Umbilical cord (tissue), 2 donors: Measurements from ENCODE around the gene RASAL3. TPM values are rescaled to one million over a fixed set of nuclear protein-coding genes. Genes with fewer than 3 reads are reported as not detected.
"Not testable (repeated sequence)": the region's sequence is repeated elsewhere in the genome, so short reads cannot be mapped to it uniquely, and the experiment has no call there.

ENCODE experiments used
- DNase-seq: peaks from one replicate; pipeline ENCODE4 v3.0.0-alpha.2; 2015; ENCODE audit warnings: low spot score
- total RNA-seq: library from RNA; depleted of rRNA; stranded (reverse); fragments of >200 nt; gene quantifications from one replicate; pipeline ENCODE4 v1.2.3, GENCODE V29; 2014; ENCODE audit warnings: low replicate concordance; ENCODE audit not compliant: insufficient read depth

The RASAL3 gene
- total RNA-seq: 1.4 TPM

GRCh38 chr19:15464394-15465385 is at the start of gene RASAL3:
RASAL3 (minus strand) TSS chr19:15464544; CDS start chr19:15464358, 186 bp downstream.
- DNase-seq: no peak

- DNase-seq: no peak
Measured at GRCh38 chr19:15511671-15512424, 47.5 kb upstream of the RASAL3 start.

GRCh38 chr19:15508035-15508710 is 43.8 kb upstream of the RASAL3 start, which contains the start of gene CYP4F22:
CYP4F22 (plus strand) TSS chr19:15508525; CDS start chr19:15525337, 16,812 bp downstream.
- DNase-seq: no peak

DNA sequence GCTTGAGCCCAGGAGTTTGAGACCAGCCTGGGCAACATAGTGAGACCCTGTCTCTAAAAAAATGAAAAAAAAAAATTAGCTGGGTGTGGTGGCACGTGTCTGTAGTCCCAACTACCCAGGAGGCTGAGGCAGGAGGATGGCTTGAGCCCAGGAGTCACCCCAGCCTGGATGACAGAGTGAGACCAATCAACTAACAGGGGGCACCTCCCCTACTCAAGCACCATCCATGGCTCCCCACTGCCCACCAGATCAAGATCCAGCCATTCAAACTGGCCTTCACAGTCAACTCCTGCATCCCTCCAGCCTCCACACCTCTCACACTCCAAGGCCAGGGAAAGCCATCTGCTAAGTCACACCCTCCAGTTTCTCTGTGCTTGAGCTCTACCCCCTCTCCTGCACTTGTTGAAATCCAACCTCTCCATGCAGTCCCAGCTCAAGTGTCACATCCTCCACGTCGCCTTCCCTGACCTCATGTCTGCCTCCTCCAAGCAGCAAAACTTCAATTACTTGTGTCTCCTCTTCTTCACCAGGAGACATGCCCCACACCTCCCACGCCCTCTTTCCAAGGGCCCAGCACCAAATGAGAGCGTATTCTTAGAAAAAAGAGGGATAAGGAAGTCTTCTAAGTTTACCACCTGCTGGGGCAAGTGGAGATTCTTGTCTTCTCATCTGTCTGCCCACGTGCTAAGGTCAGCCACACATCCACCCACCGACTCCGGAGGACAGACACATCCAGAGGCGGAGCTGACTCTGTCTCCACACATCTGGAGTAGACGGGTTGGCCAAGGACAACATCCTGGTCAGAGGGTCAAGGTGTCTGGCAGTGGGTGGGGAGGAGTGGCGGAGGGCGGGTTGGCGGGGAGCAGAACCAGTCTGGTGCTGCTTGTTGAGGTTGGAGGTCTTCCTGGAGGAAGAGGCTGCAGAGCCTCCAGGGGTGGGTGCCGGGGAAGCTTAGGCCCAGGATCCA is 43.0 kb upstream of the RASAL3 start:
- no peak for DNase-seq

- no peak for DNase-seq
Measured at GRCh38 chr19:15506074-15506571, 41.8 kb upstream of the RASAL3 start.

DNA sequence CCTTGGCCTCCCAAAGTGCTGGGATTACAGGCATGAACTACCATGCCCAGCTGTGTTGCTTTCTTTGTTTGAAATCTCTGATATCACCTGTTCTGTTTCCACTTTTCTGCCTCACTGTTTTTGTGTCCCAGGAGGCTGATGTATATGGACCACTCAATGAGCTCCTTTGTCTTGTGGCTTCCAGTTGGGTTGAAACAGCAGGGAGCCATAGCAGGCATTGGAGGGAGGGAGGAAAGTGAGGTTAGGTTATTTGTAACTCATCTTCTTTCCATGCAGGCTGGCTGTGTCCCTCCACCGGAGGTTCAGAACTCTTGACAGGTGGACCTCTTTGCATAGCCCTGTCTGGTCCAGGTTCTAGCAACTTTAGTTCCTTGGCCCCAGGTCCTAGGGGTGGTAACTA is 37.9 kb upstream of the RASAL3 start:
- DNase-seq: no peak

DNA sequence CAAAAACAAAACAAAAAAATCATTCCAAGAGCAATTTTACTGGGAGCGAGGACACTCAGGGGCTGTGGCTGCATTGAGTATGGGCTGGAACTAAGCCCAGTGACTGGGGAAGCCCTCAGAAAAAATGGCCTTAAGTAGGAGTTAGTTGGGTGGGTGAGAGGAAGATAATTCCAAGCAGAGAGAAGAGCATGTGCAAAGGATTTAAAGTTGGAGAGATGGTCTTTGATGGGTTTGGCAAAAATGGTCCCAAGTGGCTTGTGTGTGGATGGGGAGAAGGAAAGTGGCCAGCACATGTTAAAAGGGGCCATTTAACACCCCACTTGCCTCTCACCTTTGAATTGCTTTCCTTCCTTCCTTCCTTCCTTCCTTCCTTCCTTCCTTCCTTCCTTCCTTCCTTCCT is 37.3 kb upstream of the RASAL3 start:
- no peak for DNase-seq

- DNase-seq: no peak
Measured at GRCh38 chr19:15498910-15499309, 34.6 kb upstream of the RASAL3 start.

GRCh38 chr19:15498156-15498858 is 34.0 kb upstream of the RASAL3 start:
- no peak for DNase-seq

DNA sequence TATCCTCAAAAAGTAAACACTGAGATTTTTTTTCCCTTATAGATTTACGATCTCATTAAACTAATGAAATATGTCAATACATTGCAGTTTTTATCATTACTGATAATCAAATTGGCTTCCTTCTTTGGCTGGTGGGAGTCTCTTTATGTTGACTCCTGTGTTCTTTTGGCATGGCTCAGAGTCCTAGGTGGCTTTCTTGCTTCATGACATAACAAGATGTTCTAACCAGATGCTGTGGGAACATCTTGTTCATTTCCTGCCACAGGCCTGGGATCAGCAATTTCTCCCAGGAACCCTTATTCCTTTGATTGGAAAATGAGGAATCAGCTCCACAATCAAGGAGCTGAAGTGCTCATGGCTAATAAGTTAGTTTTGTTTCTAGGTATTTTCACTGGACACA is 30.8 kb upstream of the RASAL3 start:
- no peak for DNase-seq

GRCh38 chr19:15488489-15489226 is 24.3 kb upstream of the RASAL3 start:
- no peak for DNase-seq

DNA sequence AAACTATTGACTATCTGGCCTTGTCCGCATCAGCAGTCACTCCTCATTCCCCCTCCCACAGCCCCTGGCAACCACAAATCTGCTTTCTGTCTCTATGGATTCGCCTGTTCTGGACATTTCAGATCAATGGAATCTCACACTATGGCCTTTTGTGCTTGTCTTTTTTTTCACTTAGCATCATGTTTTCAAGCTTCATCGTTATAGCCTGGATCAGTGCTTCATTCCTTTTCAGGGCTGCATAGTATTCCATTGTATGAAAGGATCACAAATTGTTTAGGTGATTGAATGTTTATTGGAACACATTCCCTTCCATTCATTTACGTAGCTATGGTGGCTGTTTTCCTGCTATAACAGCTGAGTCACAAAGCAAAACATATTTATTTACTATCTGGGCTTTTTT is 22.7 kb upstream of the RASAL3 start:
- DNase-seq: no peak

DNA sequence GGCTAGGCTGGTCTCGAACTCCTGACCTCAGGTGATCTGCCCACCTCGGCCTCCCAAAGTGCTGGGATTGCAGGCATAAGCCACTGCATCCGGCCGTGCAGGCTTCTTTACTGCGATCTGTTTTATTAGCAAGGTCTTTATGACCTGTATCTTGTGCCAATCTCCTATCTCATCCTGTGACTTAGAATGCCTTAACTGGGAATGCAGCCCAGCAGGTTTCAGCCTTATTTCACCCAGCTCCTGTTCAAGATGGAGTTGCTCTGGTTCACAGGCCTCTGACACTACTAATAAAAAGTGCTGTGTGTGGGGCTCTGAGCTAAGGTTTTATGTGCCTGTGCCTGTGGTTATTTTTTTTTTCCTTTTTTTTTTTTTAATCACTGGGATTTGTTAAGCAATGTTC is 21.4 kb upstream of the RASAL3 start:
- peak; percentile 20 for DNase-seq

DNA sequence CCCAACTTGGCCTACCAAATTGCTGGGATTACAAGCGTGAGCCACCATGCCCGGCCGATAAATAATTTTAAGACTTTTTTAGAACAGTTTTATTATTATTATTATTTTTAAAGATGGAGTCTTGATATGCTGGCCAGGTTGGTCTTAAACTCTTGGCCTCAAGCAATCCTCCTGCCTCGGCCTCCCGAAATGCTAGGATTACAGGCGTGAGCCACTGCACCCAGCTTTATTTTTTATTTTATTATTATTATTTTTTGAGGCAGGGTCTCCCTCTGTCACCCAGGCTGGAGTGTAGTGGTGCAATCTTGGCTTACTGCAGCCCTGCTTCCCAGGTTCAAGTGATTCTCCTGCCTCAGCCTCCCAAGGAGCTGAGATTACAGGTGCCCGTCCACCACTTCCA is 16.7 kb upstream of the RASAL3 start:
- not testable (repeated sequence) for DNase-seq

DNA sequence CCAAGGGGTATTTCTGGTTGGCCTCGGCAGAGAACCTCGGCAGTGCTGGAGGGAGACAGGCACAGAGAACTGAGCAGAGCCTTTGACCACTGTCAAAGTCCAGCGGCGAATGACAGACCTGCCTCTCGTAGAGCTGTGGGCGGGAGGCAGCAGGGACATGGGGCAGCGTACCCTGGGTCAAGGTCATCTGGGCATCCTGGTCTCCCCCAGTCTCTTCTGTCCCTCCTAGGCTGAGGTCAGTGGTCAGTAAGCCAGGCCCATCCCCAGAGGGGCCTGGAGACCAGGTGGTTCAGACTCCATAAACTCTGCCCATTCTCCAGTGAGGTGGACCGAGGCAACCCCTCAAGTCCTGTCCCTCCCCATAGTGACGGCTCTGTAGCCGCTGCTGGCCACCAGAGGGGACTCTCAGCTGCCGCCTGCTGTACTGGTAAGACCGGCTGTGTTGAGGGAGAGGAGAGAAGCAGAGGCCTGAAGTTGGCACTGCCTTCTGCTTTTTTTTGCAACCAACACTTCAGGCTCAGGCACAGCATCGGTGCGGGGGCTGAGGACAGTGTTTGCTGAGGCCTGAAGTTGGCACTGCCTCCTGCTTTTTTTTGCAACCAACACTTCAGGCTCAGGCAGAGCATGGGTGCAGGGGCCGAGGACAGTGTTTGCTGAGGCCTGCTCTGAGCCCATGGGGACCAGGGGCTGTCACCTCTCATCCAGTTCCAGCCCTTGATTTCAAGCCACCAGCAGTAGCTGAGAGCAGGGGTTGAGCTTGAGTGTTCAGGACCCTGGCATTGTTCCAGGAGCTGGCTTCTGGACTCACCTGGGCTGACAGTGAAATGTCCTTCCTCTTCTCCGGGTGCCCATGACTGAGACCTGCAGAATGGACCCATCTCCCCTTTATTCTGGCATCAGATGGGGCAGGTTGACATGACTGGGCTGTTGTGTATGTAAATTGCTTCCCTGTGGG is 15.3 kb upstream of the RASAL3 start, which contains the start of gene PGLYRP2:
Gene PGLYRP2 (minus strand): TSS at position 111 of the 955 bp plus-strand sequence. CDS start 130 bp downstream, outside the sequence.
- no peak for DNase-seq

DNA sequence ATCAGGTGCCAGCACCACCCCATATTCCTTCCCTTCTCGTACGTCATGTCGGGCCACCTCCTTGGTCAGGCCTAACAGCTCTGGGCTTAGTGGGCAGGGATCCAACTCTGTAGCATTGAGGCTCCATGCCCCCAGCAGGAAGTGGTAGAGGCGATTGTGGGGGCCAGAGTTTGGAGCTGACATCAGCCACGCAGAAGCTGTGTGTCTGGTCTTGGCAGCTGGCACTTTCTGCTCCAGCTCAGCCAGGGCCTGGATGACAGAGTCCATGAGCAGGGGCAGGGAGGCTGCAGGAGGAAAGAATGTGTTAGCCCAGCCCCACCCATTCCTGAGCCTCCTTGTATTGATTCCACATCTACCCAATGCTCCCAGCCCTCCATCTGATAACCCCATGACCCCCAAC is 12.0 kb upstream of the RASAL3 start:
- no peak for DNase-seq

DNA sequence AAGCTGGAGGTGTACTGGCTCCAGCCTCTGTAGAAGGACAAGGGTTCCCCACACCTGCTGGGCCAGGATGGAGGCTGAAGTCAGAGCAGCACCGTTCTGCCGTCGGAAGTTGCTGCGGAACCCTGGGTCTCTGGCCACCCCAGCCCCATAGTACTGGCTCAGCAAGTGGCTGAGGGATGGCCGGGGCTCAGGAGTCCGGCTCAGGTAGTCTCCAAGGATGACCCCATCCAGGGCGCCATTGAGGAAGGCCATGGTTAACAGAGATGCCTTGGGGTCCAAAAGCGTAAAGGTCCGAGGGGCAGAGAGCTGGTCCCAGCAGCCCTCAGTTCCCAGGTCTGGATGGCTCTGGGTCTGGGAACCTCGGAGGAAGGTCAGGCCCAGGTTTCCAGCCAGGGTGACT is 11.3 kb upstream of the RASAL3 start:
- DNase-seq: no peak

DNA sequence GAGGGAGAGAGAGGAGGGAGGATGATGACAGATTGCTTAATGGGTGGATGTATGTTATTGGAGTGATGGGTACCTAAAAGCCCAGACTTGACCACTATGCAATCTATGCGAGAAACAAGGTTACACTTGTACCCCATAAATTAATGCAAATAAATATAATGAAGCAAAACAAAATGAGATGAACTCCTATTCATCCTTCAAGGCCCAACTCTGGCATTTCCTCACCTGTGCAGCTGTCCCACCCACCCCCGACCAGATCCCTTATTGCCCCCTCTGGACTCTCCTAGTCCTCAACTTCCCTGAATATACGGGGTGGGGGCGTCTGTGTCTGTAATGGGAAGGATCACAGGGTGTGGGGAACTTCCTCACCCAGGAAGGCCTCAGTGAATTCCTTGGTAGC is 10.8 kb upstream of the RASAL3 start:
- DNase-seq: no peak
